Measurements from ENCODE around the gene JAM3. TPM values are rescaled to one million over a fixed set of nuclear protein-coding genes. Genes with fewer than 3 reads are reported as not detected.
"Not testable (repeated sequence)": the region's sequence is repeated elsewhere in the genome, so short reads cannot be mapped to it uniquely, and the experiment has no call there.

JAM3 gene
- total and polyA plus RNA-seq, 2 of the 4 experiments (the other 2 are of a cell fraction) = 38.0 to 71.5 TPM

DNA sequence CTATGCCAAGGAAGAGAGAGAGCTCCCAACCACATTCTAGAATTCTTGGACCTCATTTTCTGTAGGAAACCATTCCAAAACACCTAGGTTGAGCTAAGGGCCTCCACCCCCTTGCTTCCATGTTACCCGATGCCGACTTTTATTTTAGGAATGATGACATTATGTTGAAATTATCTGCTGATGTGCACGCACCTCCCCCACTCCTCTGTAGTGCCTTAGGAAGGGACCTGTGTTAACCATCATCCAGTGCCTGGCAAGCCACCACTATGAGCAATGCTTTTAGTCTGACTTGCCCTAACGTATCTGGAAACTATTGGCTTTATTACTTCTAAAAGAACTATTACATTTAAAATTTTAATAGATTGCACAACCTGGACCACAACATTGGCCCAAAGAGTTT is 112.8 kb downstream of the JAM3 start:
- no peaks in the 10 kb centered on the region for H3K9me3 ChIP-seq (ENCODE audit: control insufficient read depth, insufficient read depth, low read length)
- POLR2A ChIA-PET (ENCODE audit: unreplicated experiment) = no interaction called here
- BruUV-seq (replicated peaks) = no TSS peak

DNA sequence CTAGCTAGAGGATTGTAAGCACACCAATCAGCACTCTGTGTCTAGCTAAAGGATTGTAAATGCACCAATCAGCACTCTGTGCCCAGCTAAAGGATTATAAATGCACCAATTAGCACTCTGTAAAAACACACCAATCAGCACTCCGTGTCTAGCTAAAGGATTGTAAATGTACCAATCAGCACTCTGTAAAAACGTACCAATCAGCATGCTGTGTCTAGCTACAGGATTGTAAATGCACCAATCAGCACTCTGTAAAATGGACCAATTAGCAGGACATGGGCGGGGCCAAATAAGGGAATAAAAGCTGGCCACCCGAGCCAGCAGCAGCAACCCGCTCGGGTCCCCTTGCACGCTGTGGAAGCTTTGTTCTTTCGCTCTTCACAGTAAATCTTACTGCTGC is 119.2 kb downstream of the JAM3 start:
- ATAC-seq (ENCODE audit: low read depth); in situ Hi-C loops (cut with MboI; ENCODE audit: low sequenced_read_pairs); H3K9me3 ChIP-seq (ENCODE audit: control insufficient read depth, insufficient read depth, low read length); H3K18ac ChIP-seq (ENCODE audit: low read depth, low read length); H3K27me3 ChIP-seq (ENCODE audit: control insufficient read depth, insufficient read depth, low read length); H3K23ac ChIP-seq (ENCODE audit: low read depth, low read length); H2BK20ac ChIP-seq (ENCODE audit: low read depth, low read length); CTCF ChIA-PET; BruUV-seq (replicated peaks); H3K4me3 ChIP-seq (ENCODE audit: insufficient read depth, low read depth, low read length); H4K5ac ChIP-seq (ENCODE audit: low read depth, low read length); H2BK120ac ChIP-seq (ENCODE audit: low read depth, low read length); H3K4me2 ChIP-seq (ENCODE audit: low read depth, low read length); H3K14ac ChIP-seq (replicated peaks; ENCODE audit: low read depth, low read length); POLR2A ChIA-PET (ENCODE audit: unreplicated experiment); H4K20me1 ChIP-seq (ENCODE audit: insufficient read depth, low read length); H2AFZ ChIP-seq (replicated peaks; ENCODE audit: low read length, poor library complexity); H3K4ac ChIP-seq (ENCODE audit: low read depth, low read length); H3K27ac ChIP-seq (ENCODE audit: insufficient read depth, low read length); H2AK9ac ChIP-seq (replicated peaks; ENCODE audit: low read depth, low read length, poor library complexity); intact Hi-C loops (cut with micrococcal nuclease); H4K91ac ChIP-seq (ENCODE audit: insufficient read depth, low read depth, low read length); H3K79me1 ChIP-seq (ENCODE audit: low read depth in 1 of 2, low read length in 2 of 2); H2BK5ac ChIP-seq (ENCODE audit: low read depth, low read length, poor library complexity, severe bottlenecking); H2AK5ac ChIP-seq (ENCODE audit: low read depth, low read length); H4K8ac ChIP-seq (ENCODE audit: low read depth in 2 of 2, low read length in 2 of 2); H3K9me1 ChIP-seq (ENCODE audit: insufficient read depth, low read length); dilution Hi-C loops (cut with HindIII; ENCODE audit: low sequenced_read_pairs, unreplicated experiment); H2BK15ac ChIP-seq (ENCODE audit: low read depth, low read length); H3K4me1 ChIP-seq (ENCODE audit: control insufficient read depth, insufficient read depth, low read length); H3K56ac ChIP-seq (ENCODE audit: extremely low read depth, insufficient read depth, low read length); H3K9ac ChIP-seq (ENCODE audit: low read depth, low read length); DNase-seq: not testable (repeated sequence)
- peaks cover 24% of the 10 kb centered on the region for H3K36me3 ChIP-seq (ENCODE audit: control insufficient read depth, insufficient read depth, low read length)
- 88% methylated on average over 5 of the region's 8 CpGs; no CpG with 5 or more reads in 1 of the 2 experiments for WGBS, 2 experiments (ENCODE audit: extremely low coverage in 2 of 2, insufficient read length in 1 of 2)

More for the DNA sequence above, 112.8 kb downstream of the JAM3 start:
- dilution Hi-C loops (cut with HindIII; ENCODE audit: low sequenced_read_pairs, unreplicated experiment) (no loop called here), intact Hi-C loops (cut with micrococcal nuclease) (no loop called here), in situ Hi-C loops (cut with MboI; ENCODE audit: low sequenced_read_pairs) (no loop called here)
- H3K4me2 ChIP-seq (ENCODE audit: low read depth, low read length) = no peak overlapping the region
- H3K56ac ChIP-seq (ENCODE audit: extremely low read depth, insufficient read depth, low read length) = no peak overlapping the region
- ATAC-seq (ENCODE audit: low read depth) = peak; percentile 17; the same call in 1 of the 2 replicates
- no peak overlapping the region for H3K4ac ChIP-seq (ENCODE audit: low read depth, low read length)
- H4K20me1 ChIP-seq (ENCODE audit: insufficient read depth, low read length) = no peaks in the 10 kb centered on the region
- CTCF ChIA-PET = no interaction called here
- no peak overlapping the region for H2BK20ac ChIP-seq (ENCODE audit: low read depth, low read length)
- H3K4me1 ChIP-seq (ENCODE audit: control insufficient read depth, insufficient read depth, low read length) = peaks cover 4% of the 10 kb centered on the region; the same call in 1 of the 2 replicates
- no peak overlapping the region for H2AK9ac ChIP-seq (replicated peaks; ENCODE audit: low read depth, low read length, poor library complexity)
- H2BK15ac ChIP-seq (ENCODE audit: low read depth, low read length) = no peak overlapping the region
- no peak overlapping the region for H3K14ac ChIP-seq (replicated peaks; ENCODE audit: low read depth, low read length)
- H3K23ac ChIP-seq (ENCODE audit: low read depth, low read length) = no peak overlapping the region
- peak; percentile 46 for DNase-seq
- WGBS, 2 experiments (ENCODE audit: extremely low coverage in 2 of 2, insufficient read length in 1 of 2) = no CpG with 5 or more reads among the region's 4 CpGs
- H2AFZ ChIP-seq (replicated peaks; ENCODE audit: low read length, poor library complexity) = no peak overlapping the region
- no peak overlapping the region for H2AK5ac ChIP-seq (ENCODE audit: low read depth, low read length)
- no peak overlapping the region for H2BK5ac ChIP-seq (ENCODE audit: low read depth, low read length, poor library complexity, severe bottlenecking)
- no peaks in the 10 kb centered on the region for H3K27me3 ChIP-seq (ENCODE audit: control insufficient read depth, insufficient read depth, low read length)
- H3K4me3 ChIP-seq (ENCODE audit: insufficient read depth, low read depth, low read length) = no peak overlapping the region
- H3K9ac ChIP-seq (ENCODE audit: low read depth, low read length) = no peak overlapping the region
- no peak overlapping the region for H3K18ac ChIP-seq (ENCODE audit: low read depth, low read length)
- no peak overlapping the region for H3K27ac ChIP-seq (ENCODE audit: insufficient read depth, low read length)
- H3K79me1 ChIP-seq (ENCODE audit: low read depth in 1 of 2, low read length in 2 of 2) = peaks cover 0 to 2% of the 10 kb centered on the region in 2 experiments; a peak in 1 of 4 replicates
- peaks cover 18% of the 10 kb centered on the region for H3K36me3 ChIP-seq (ENCODE audit: control insufficient read depth, insufficient read depth, low read length)
- no peak overlapping the region for H2BK120ac ChIP-seq (ENCODE audit: low read depth, low read length)
- TF ChIP-seq NFE2L2 (IDR thresholded peaks at IDR 0.05; ENCODE audit: low read depth, low read length) (no peak), CEBPB (IDR thresholded peaks at IDR 0.05; ENCODE audit: low read depth, low read length) (0 out of 2 replicates have a peak, but pooled peaks have one; percentile 13)
- no peaks in the 10 kb centered on the region; the same call in 1 of the 2 replicates for H3K9me1 ChIP-seq (ENCODE audit: insufficient read depth, low read length)
- H4K91ac ChIP-seq (ENCODE audit: insufficient read depth, low read depth, low read length) = no peak overlapping the region
- H4K8ac ChIP-seq (ENCODE audit: low read depth in 2 of 2, low read length in 2 of 2) = no peak overlapping the region
- H4K5ac ChIP-seq (ENCODE audit: low read depth, low read length) = no peak overlapping the region
